GM23248 (cell line): ENCODE data around the gene PPP2R2D. TPM values are rescaled to one million over a fixed set of nuclear protein-coding genes. Genes with fewer than 3 reads are reported as not detected.

Experiments used
- DNase-seq: peaks from one replicate; pipeline ENCODE4 v3.0.0-alpha.2; 2015
- H2AFZ ChIP-seq: fragments of 200-600 bp; sonication (generic); 2 replicates; pipeline ENCODE4 v1.6.1; 2016; ENCODE audit warnings: antibody characterized with exemption
- H3F3A ChIP-seq: fragments of 200-600 bp; sonication (generic); 2 replicates; pipeline ENCODE4 v1.6.1; 2016; ENCODE audit warnings: mild to moderate bottlenecking, antibody characterized with exemption, mixed run types; ENCODE audit not compliant: insufficient read depth
- H3K27ac ChIP-seq: fragments of 200-600 bp; sonication (generic); 2 replicates; pipeline ENCODE4 v1.5.1; 2016; ENCODE audit warnings: mild to moderate bottlenecking
- H3K27me3 ChIP-seq: fragments of 200-600 bp; sonication (generic); replicated peaks from 2 replicates; pipeline ENCODE4 v1.6.1; 2016; ENCODE audit warnings: mild to moderate bottlenecking; ENCODE audit not compliant: insufficient read depth
- H3K36me3 ChIP-seq: fragments of 200-600 bp; sonication (generic); 2 replicates; pipeline ENCODE4 v1.6.1; 2016; ENCODE audit warnings: low read depth, mild to moderate bottlenecking
- H3K4me1 ChIP-seq: fragments of 200-600 bp; sonication (generic); 2 replicates; pipeline ENCODE4 v1.6.1; 2016; ENCODE audit warnings: mild to moderate bottlenecking; ENCODE audit not compliant: insufficient read depth
- H3K4me2 ChIP-seq: fragments of 200-600 bp; sonication (generic); one replicate; pipeline ENCODE4 v1.6.1; 2016; ENCODE audit warnings: mild to moderate bottlenecking; ENCODE audit not compliant: unreplicated experiment
- H3K4me3 ChIP-seq: fragments of 200-600 bp; sonication (generic); 2 replicates; pipeline ENCODE4 v1.5.1; 2016; ENCODE audit warnings: mild to moderate bottlenecking
- H3K79me2 ChIP-seq: fragments of 200-600 bp; sonication (generic); 2 replicates; pipeline ENCODE4 v1.6.1; 2016; ENCODE audit warnings: mild to moderate bottlenecking; ENCODE audit not compliant: insufficient read depth
- H3K9ac ChIP-seq: fragments of 200-600 bp; sonication (generic); 2 replicates; pipeline ENCODE4 v1.6.1; 2016; ENCODE audit warnings: mild to moderate bottlenecking
- H3K9me2 ChIP-seq: fragments of 200-600 bp; sonication (generic); 2 replicates; pipeline ENCODE4 v1.6.1; 2016; ENCODE audit warnings: mixed run types, mild to moderate bottlenecking, moderate library complexity; ENCODE audit not compliant: insufficient read depth
- H3K9me3 ChIP-seq: fragments of 200-600 bp; sonication (generic); one replicate; pipeline ENCODE4 v1.6.1; 2017; ENCODE audit warnings: low read depth
- H4K20me1 ChIP-seq: fragments of 200-600 bp; sonication (generic); 2 replicates; pipeline ENCODE4 v1.6.0; 2016; ENCODE audit not compliant: insufficient read depth
- EZH2 ChIP-seq: fragments of 200-600 bp; sonication (generic); IDR thresholded peaks from 2 replicates; pipeline ENCODE4 v1.6.1; 2018; ENCODE audit warnings: antibody characterized with exemption, mild to moderate bottlenecking; ENCODE audit not compliant: insufficient read depth, poor library complexity, severe bottlenecking
- EZH2phosphoT487 ChIP-seq: fragments of 200-600 bp; sonication (generic); IDR thresholded peaks from 2 replicates; pipeline ENCODE4 v1.6.1; 2018; ENCODE audit warnings: antibody characterized with exemption, moderate library complexity, mild to moderate bottlenecking, low read depth; ENCODE audit not compliant: insufficient read depth
- WGBS, 2 experiments: methylation state at CpG; one replicate each; pipeline ENCODE4 v1.1.6; 2015 to 2017; ENCODE audit warnings: low lambda C conversion rate in 2 of 2, low coverage in 1 of 2; ENCODE audit errors: missing lambda C conversion rate in 2 of 2; 5-methylcytosine and 5-hydroxymethylcytosine counted together
- in situ Hi-C: fragments of 300-500 bp; cut with MboI; formaldehyde crosslinking; loops from 2 replicates; pipeline ENCODE4 v1.15.0; 2020
- polyA plus RNA-seq: library from polyadenylated mRNA; unstranded; fragments of >200 nt; fragmentation: Nextera tagmentation; extraction: Ambion mirVana; gene quantifications from 2 replicates; pipeline ENCODE4 v1.2.1, GENCODE V29; 2016
- total RNA-seq: library from RNA; depleted of rRNA; stranded (reverse); fragments of >200 nt; shearing (Covaris generic); gene quantifications from 2 replicates; pipeline ENCODE4 v1.2.3, GENCODE V29; 2014

PPP2R2D gene
- total and polyA plus RNA-seq, 2 experiments from 2014 or later = 18.5 to 26.2 TPM

- no peaks in the 10 kb centered on the region for H3K9me3 ChIP-seq
- H4K20me1 ChIP-seq = peaks cover 20% of the 10 kb centered on the region; the same call in 1 of the 2 replicates
- H3K9ac ChIP-seq = no peak overlapping the region
- no peak overlapping the region for H3K4me3 ChIP-seq
- H2AFZ ChIP-seq = no peak overlapping the region
- H3K27ac ChIP-seq = no peak overlapping the region
- TF ChIP-seq EZH2 (no peak), EZH2phosphoT487 (no peak)
- WGBS, 2 experiments = 81 to 84% methylated on average over 8 of the region's 8 CpGs
- no peaks in the 10 kb centered on the region for H3K27me3 ChIP-seq
- DNase-seq = no peak
- no peaks in the 10 kb centered on the region for H3F3A ChIP-seq
- peaks cover 16% of the 10 kb centered on the region for H3K36me3 ChIP-seq
- no peak overlapping the region for H3K4me2 ChIP-seq
- in situ Hi-C loops = no loop called here
- no peaks in the 10 kb centered on the region for H3K9me2 ChIP-seq
- H3K79me2 ChIP-seq = peaks cover 100% of the 10 kb centered on the region
- H3K4me1 ChIP-seq = no peaks in the 10 kb centered on the region; the same call in 1 of the 2 replicates
These were observed 8.4 kb downstream of the PPP2R2D start for GRCh38 chr10:131909014-131909808.

DNA sequence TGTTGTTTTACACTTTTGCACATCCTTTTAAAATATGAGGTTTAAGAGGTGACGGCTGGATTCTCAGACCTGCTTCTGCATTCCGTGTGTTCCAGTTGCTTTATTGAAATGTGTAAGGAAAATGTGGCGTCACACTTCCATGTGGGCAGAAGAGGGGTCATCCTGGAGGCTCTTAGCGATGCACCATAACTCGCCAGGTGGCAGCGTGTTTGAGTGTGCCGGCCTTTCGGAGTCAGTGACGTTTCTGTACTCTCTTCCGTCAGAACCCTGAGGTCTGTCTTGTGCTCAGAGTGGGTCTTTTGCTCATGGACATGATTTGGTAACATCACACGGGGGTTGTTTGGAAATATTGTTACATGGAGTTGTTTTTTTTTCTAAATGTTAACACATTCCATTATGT is 9.1 kb downstream of the PPP2R2D start:
- Histone ChIP-seq H2AFZ (no peak overlapping the region), H3K4me1 (no peaks in the 10 kb centered on the region; the same call in 1 of the 2 replicates), H4K20me1 (peaks cover 12% of the 10 kb centered on the region; the same call in 1 of the 2 replicates), H3K36me3 (peaks cover 16% of the 10 kb centered on the region), H3F3A (no peaks in the 10 kb centered on the region), H3K27ac (no peak overlapping the region), H3K9me2 (no peaks in the 10 kb centered on the region), H3K4me3 (no peak overlapping the region), H3K79me2 (peaks cover 100% of the 10 kb centered on the region), H3K27me3 (no peaks in the 10 kb centered on the region), H3K9me3 (no peaks in the 10 kb centered on the region), H3K9ac (no peak overlapping the region), H3K4me2 (no peak overlapping the region)
- no peak for DNase-seq
- WGBS, 2 experiments = 80 to 82% methylated on average over 11 of the region's 11 CpGs
- in situ Hi-C loops = no loop called here
- TF ChIP-seq EZH2phosphoT487 = no peak
- no peak for TF ChIP-seq EZH2

GRCh38 chr10:131910663-131911314 is 10.0 kb downstream of the PPP2R2D start:
- Histone ChIP-seq H3K27me3 (no peaks in the 10 kb centered on the region), H3K9me3 (no peaks in the 10 kb centered on the region), H3K4me1 (no peaks in the 10 kb centered on the region; the same call in 1 of the 2 replicates), H3K27ac (no peak overlapping the region), H3K79me2 (peaks cover 100% of the 10 kb centered on the region), H3K9ac (no peak overlapping the region), H3F3A (no peaks in the 10 kb centered on the region), H3K4me3 (no peak overlapping the region), H3K9me2 (no peaks in the 10 kb centered on the region), H3K4me2 (no peak overlapping the region), H3K36me3 (peaks cover 14% of the 10 kb centered on the region), H2AFZ (no peak overlapping the region), H4K20me1 (peaks cover 11% of the 10 kb centered on the region; the same call in 1 of the 2 replicates)
- WGBS, 2 experiments = 81% methylated on average over 15 of the region's 15 CpGs
- TF ChIP-seq EZH2 (no peak), EZH2phosphoT487 (no peak)
- in situ Hi-C loops = no loop called here
- DNase-seq = no peak

DNA sequence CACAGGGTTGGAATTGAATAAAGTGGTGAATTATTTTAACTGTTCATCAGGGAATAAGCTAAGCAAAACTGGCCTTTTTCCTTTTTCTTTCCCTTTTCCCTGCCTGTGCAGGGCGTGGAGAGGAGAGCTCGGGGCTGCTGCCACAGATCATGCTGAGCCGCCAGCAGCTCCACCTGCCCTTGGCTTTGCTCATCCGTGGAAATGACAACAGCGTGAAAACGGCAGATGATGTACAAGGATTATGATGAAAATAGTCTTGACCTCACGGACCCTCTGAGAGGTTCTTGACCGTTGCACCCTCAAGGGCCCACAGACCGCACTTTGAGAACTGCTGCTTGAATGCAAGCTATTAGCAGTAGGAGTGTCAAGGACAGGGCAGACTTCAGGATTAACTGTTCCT is 10.6 kb downstream of the PPP2R2D start:
- no peaks in the 10 kb centered on the region; the same call in 1 of the 2 replicates for H3K4me1 ChIP-seq
- in situ Hi-C loops = no loop called here
- WGBS, 2 experiments = 98 to 99% methylated on average over 9 of the region's 9 CpGs

More for the DNA sequence above, 10.6 kb downstream of the PPP2R2D start:
- Histone ChIP-seq H3K4me2 (no peak overlapping the region), H3K36me3 (peaks cover 9% of the 10 kb centered on the region; the same call in 1 of the 2 replicates), H3K27ac (no peak overlapping the region), H3K79me2 (peaks cover 100% of the 10 kb centered on the region), H3K9me3 (no peaks in the 10 kb centered on the region), H3K27me3 (no peaks in the 10 kb centered on the region), H3K9ac (no peak overlapping the region), H3K4me3 (no peak overlapping the region), H2AFZ (no peak overlapping the region), H4K20me1 (peaks cover 11% of the 10 kb centered on the region; the same call in 1 of the 2 replicates), H3K9me2 (no peaks in the 10 kb centered on the region), H3F3A (no peaks in the 10 kb centered on the region)
- no peak for TF ChIP-seq EZH2
- TF ChIP-seq EZH2phosphoT487 = no peak
- no peak for DNase-seq
